BJ (cell line): ENCODE results near the gene ACBD4. TPM values are rescaled to one million over a fixed set of nuclear protein-coding genes. Genes with fewer than 3 reads are reported as not detected.

Experiments used
- CTCF ChIA-PET: fragments of 350-600 bp; formaldehyde crosslinking; extraction: SDS; loops from one replicate; lab custom pipeline; 2021; ENCODE audit warnings: antibody characterized with exemption, inconsistent platforms; lab: Yijun Ruan, JAX
- POLR2A ChIA-PET: fragments of 300-600 bp; sonication (Branson Sonifier 250); formaldehyde crosslinking; extraction: SDS; loops from one replicate; lab custom pipeline; 2021; ENCODE audit warnings: antibody characterized with exemption; lab: Charles Lee
- DNase-seq: peaks from one replicate; pipeline ENCODE4 v3.0.0-alpha.2; 2011; ENCODE audit warnings: low read depth
- H3K27me3 ChIP-seq: 2 replicates; pipeline ENCODE4 v1.6.0; 2011; ENCODE audit warnings: low read length; ENCODE audit not compliant: control insufficient read depth, insufficient read depth
- H3K36me3 ChIP-seq: 2 replicates; pipeline ENCODE4 v1.5.1; 2011; ENCODE audit warnings: low read length; ENCODE audit not compliant: control insufficient read depth, insufficient read depth
- H3K4me3 ChIP-seq: 2 replicates; pipeline ENCODE4 v1.5.1; 2011; ENCODE audit warnings: low read depth, mild to moderate bottlenecking, control low read depth, low read length
- polyA plus RNA-seq: library from polyadenylated mRNA; depleted of rRNA; stranded (reverse); fragments of >200 nt; gene quantifications from 2 replicates; pipeline ENCODE4 v1.2.3, GENCODE V29; 2011
- TF ChIP-seq, protein P1 (sequence below): IDR thresholded peaks from 2 replicates; pipeline ENCODE4 v1.5.1; 2011; ENCODE audit warnings: low read depth, mild to moderate bottlenecking, control low read depth, inconsistent platforms, low read length, moderate library complexity; ENCODE audit not compliant: insufficient read depth

The ACBD4 gene
- polyA plus RNA-seq, 1 experiment, result 7.3 TPM

DNA sequence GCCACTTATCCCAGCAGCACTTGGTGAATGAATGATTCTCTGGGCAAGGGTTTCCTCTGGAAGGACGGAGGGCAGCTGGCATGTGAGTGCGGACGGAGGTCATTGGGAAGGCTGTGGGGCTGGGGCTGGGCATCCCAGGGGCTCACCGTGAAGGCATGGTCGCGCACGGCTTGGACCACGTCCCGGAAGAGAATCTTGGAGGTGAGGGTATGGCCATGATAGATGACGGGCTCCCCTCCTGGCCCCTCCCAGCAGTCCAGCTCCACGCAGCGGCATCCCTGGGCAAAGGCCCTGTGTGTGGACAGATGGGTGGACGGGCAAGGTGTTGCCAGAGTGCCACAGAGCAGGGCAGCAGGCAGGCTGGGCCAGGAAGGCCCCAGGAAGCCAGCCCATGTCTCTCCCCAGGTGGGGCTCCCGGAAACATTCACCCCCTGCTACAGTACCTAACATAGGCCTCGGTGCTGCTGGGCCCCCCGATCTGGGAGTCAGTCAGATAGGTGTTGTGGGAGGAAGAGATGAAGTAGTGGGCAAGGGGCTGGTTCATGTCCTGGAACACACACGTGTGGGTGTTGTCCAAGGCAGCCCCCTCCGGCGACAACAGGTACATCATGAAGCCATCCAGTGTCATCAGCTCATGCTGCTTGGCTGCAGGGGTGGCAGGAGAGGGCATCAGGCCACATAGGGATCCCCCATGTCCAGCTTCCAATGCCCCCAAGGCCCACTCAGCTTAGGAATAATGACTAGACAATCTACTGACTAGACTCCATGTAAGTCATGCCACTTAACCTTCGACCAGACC is 17.4 kb upstream of the ACBD4 start:
- DNase-seq, result no peak
- ChIA-PET CTCF (interaction anchor here (0.7 to 4.0 kb wide), 9 partner anchors 10 to 199 kb away, joined by 3 to 19 read pairs (median 7); partner anchors contain the start of genes ACBD4 and PLCD3), POLR2A (no interaction called here)
- TF ChIP-seq, protein P1, sequence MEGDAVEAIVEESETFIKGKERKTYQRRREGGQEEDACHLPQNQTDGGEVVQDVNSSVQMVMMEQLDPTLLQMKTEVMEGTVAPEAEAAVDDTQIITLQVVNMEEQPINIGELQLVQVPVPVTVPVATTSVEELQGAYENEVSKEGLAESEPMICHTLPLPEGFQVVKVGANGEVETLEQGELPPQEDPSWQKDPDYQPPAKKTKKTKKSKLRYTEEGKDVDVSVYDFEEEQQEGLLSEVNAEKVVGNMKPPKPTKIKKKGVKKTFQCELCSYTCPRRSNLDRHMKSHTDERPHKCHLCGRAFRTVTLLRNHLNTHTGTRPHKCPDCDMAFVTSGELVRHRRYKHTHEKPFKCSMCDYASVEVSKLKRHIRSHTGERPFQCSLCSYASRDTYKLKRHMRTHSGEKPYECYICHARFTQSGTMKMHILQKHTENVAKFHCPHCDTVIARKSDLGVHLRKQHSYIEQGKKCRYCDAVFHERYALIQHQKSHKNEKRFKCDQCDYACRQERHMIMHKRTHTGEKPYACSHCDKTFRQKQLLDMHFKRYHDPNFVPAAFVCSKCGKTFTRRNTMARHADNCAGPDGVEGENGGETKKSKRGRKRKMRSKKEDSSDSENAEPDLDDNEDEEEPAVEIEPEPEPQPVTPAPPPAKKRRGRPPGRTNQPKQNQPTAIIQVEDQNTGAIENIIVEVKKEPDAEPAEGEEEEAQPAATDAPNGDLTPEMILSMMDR, result no peak
- no peak overlapping the region for H3K4me3 ChIP-seq
- no peaks in the 10 kb centered on the region for H3K27me3 ChIP-seq
- H3K36me3 ChIP-seq, result peaks cover 21% of the 10 kb centered on the region

DNA sequence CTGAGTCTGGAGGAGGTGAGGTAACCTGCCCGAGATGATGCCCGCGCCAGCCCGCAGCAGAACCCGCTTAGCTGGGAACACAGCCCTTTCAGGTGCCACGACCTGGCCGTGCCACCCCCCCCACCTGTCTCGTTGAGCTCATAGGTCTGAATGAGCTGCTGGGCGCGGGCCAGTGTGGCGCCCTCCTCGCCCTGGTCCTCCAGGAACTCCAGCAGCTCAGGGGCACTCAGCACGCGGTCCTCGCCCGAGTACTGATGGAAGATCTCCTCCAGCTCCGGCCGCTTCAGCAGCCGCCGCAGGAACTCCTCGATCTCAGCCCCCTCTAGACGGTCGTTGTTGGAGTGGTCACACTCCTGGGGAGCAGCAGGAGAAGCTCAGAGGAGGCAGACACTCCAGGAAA is 16.8 kb upstream of the ACBD4 start:
- POLR2A ChIA-PET, result no interaction called here
- Histone ChIP-seq H3K4me3 (no peak overlapping the region), H3K27me3 (no peaks in the 10 kb centered on the region), H3K36me3 (peaks cover 20% of the 10 kb centered on the region)
- no peak for DNase-seq
- CTCF ChIA-PET, result interaction anchor here (1.0 to 4.0 kb wide), 7 partner anchors 10 to 200 kb away, joined by 3 to 19 read pairs (median 10); partner anchors contain the start of genes ACBD4 and PLCD3
- TF ChIP-seq, protein P1, result no peak

DNA sequence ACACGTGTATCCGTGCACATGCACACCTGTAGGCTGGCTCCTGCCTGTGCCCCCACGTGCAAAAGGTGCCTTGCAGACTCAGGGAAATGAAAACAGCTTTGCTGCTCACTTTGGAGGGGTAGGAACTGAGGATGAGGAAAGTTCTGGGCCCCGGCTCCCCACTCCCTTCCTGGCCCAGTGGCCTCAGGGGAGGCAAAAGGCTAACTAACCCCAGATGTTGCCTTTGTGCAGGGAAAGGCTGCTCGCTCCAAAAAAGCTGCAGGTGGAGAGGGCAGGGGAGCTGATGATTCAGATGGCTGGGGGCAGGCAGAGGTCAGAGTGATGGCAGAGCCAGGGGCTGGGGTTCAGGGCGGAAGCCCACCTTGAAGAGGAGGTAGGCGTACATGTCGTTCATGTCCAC is 15.5 kb upstream of the ACBD4 start:
- ChIA-PET POLR2A (no interaction called here), CTCF (interaction anchor here (0.7 to 4.0 kb wide), 6 partner anchors 12 to 69 kb away, joined by 3 to 19 read pairs (median 8); partner anchors contain the start of genes ACBD4 and PLCD3)
- no peaks in the 10 kb centered on the region for H3K27me3 ChIP-seq
- no peak overlapping the region for H3K4me3 ChIP-seq
- DNase-seq, result no peak
- peaks cover 19% of the 10 kb centered on the region for H3K36me3 ChIP-seq
- TF ChIP-seq, protein P1, result no peak

DNA sequence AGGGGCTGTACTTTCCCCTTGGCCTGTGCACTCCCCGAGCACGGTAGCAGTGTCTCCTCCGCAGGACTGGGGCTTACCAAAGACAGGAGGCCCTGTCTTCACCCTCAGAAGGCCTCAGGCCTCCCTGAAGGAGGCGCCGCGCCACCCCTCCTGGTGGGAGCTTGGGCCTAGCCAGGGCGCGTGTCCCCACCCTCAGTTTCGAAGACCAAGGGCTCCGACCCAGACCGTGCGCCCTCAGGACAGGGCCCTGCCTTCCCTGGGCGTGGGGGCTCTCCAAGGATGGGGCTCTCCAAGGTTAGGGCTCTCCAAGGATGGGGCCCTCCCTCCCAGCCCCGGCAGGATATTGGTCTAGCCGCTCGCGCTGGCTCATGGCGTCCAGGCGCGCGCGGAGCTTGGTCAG is 14.9 kb upstream of the ACBD4 start:
- no peak for DNase-seq
- H3K36me3 ChIP-seq, result peaks cover 17% of the 10 kb centered on the region
- TF ChIP-seq, protein P1, result no peak
- H3K4me3 ChIP-seq, result no peak overlapping the region
- POLR2A ChIA-PET, result no interaction called here
- CTCF ChIA-PET, result interaction anchor here (0.7 to 2.7 kb wide), 6 partner anchors 9 to 70 kb away, joined by 3 to 10 read pairs (median 5); partner anchors contain the start of genes ACBD4 and PLCD3
- H3K27me3 ChIP-seq, result no peaks in the 10 kb centered on the region

DNA sequence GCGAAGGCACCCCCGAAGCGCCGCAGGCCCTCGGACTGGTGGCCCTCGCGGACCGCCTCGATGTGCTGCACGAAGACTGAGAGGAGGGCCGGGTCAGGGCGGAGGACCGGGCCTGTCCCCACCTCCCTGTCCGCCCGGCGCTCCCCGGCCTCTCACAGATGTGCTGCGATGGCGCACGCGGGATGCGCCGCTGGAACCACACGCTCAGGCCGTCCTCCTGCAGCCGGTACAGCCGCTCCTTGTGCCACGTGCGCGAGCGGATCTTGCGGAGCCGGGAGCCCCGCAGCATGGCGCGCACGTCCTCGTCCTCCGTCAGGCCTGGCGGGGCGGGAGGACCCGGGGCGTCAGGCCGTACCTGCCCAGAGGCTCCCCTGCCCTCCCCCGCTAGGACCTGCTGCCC is 14.4 kb upstream of the ACBD4 start:
- TF ChIP-seq, protein P1, result no peak
- Histone ChIP-seq H3K4me3 (no peak overlapping the region), H3K27me3 (no peaks in the 10 kb centered on the region), H3K36me3 (peaks cover 17% of the 10 kb centered on the region)
- ChIA-PET POLR2A (no interaction called here), CTCF (interaction anchor here (0.6 to 2.7 kb wide), 5 partner anchors 9 to 202 kb away, joined by 3 to 10 read pairs (median 5); partner anchors contain the start of genes ACBD4 and PLCD3)
- no peak for DNase-seq
